Suprapubic skin (tissue), 3 donors: ENCODE results near the gene UTP25.
"Not testable (repeated sequence)": the region's sequence is repeated elsewhere in the genome, so short reads cannot be mapped to it uniquely, and the experiment has no call there.

ENCODE experiments used
- POLR2A ChIP-seq, 2 donors: fragments of 450-650 bp; IDR thresholded peaks; one replicate each; pipeline ENCODE4 v1.6.1; 2017; ENCODE audit warnings: antibody characterized with exemption in 2 of 2, mild to moderate bottlenecking in 2 of 2, moderate library complexity in 2 of 2
- TF ChIP-seq, protein P1 (sequence below), 2 donors: fragments of 200-600 bp in 1 of 2; fragments of 450-650 bp in 1 of 2; sonication (generic) in 1 of 2; IDR thresholded peaks; one replicate each; pipeline ENCODE4 v1.5.1; 2016 to 2019; ENCODE audit warnings: antibody characterized with exemption in 2 of 2, mild to moderate bottlenecking in 1 of 2, moderate library complexity in 1 of 2

DNA sequence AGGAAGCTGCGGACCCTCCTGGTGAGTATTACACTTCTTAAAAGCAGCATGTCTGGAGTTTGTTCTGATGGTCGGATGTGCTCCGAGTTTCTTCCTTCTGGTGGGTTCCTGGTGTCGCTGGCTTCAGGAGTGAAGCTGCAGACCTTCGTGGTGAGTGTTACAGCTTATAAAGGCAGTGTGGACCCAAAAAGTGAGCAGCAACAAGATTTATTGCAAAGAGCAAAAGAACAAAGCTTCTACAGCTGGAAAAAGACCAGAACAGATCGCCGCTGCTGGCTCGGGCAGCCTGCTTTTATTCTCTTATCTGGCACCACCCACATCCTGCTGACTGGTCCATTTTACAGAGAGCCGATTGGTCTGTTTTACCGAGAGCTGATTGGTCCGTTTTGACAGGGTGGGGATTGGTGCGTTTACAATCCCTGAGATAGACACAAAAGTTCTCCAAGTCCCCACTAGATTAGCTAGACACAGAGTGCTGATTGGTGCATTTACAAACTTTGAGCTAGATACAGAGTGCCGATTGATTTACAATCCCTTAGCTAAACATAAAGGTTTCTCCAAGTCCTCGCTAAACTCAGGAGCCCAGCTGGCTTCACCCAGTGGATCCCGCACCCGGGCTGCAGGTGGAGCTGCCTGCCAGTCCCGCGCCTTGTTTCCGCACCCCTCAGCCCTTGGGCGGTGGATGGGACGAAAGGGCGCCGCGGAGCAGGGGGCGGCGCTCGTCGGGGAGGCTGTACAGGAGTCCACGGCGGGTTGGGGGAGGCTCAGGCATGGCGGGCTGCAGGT, 60.7 kb downstream of the UTP25 start:
- TF ChIP-seq, protein P1, sequence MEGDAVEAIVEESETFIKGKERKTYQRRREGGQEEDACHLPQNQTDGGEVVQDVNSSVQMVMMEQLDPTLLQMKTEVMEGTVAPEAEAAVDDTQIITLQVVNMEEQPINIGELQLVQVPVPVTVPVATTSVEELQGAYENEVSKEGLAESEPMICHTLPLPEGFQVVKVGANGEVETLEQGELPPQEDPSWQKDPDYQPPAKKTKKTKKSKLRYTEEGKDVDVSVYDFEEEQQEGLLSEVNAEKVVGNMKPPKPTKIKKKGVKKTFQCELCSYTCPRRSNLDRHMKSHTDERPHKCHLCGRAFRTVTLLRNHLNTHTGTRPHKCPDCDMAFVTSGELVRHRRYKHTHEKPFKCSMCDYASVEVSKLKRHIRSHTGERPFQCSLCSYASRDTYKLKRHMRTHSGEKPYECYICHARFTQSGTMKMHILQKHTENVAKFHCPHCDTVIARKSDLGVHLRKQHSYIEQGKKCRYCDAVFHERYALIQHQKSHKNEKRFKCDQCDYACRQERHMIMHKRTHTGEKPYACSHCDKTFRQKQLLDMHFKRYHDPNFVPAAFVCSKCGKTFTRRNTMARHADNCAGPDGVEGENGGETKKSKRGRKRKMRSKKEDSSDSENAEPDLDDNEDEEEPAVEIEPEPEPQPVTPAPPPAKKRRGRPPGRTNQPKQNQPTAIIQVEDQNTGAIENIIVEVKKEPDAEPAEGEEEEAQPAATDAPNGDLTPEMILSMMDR (IDR thresholded peaks at IDR 0.05), result not testable (repeated sequence)
- TF ChIP-seq POLR2A (IDR thresholded peaks at IDR 0.05), result not testable (repeated sequence)
